Stomach smooth muscle (tissue), 2 donors: ENCODE measurements around the gene NAA16.
"Not testable (repeated sequence)": the region's sequence is repeated elsewhere in the genome, so short reads cannot be mapped to it uniquely, and the experiment has no call there.

Experiments used
- H3K27ac ChIP-seq: one replicate; pipeline ENCODE4 v1.7.0; 2013; ENCODE audit warnings: mild to moderate bottlenecking, low read length, inconsistent platforms
- H3K27me3 ChIP-seq, 2 donors: one replicate each; pipeline ENCODE4 v1.7.0; 2013; ENCODE audit warnings: low read length in 2 of 2; ENCODE audit not compliant: insufficient read depth in 2 of 2, control insufficient read depth in 1 of 2
- H3K36me3 ChIP-seq, 2 donors: one replicate each; pipeline ENCODE4 v1.7.0; 2013; ENCODE audit warnings: low read length in 2 of 2; ENCODE audit not compliant: control insufficient read depth in 2 of 2, insufficient read depth in 2 of 2
- H3K4me1 ChIP-seq: one replicate; pipeline ENCODE4 v1.7.0; 2013; ENCODE audit warnings: low read length; ENCODE audit not compliant: control insufficient read depth, insufficient read depth
- H3K4me3 ChIP-seq, 2 donors: one replicate each; pipeline ENCODE4 v1.7.0; 2013; ENCODE audit warnings: low read length in 2 of 2
- H3K9ac ChIP-seq, 2 donors: one replicate each; pipeline ENCODE4 v1.7.0; 2013; ENCODE audit warnings: low read length in 2 of 2, mild to moderate bottlenecking in 1 of 2
- H3K9me3 ChIP-seq, 2 donors: one replicate each; pipeline ENCODE4 v1.7.0; 2013; ENCODE audit warnings: low read length in 2 of 2; ENCODE audit not compliant: control insufficient read depth in 2 of 2
- donor health status: healthy.
- donor health status: Pancreatic carcinoma.

NAA16 gene

GRCh38 chr13:41423259-41423658 lies 112.2 kb downstream of the NAA16 start:
- not testable (repeated sequence) for H3K36me3 ChIP-seq, H3K4me1 ChIP-seq, H3K4me3 ChIP-seq, H3K9me3 ChIP-seq, H3K27me3 ChIP-seq, H3K27ac ChIP-seq, H3K9ac ChIP-seq

- H3K9me3 ChIP-seq, H3K27me3 ChIP-seq, H3K4me3 ChIP-seq, H3K9ac ChIP-seq, H3K36me3 ChIP-seq, H3K27ac ChIP-seq, H3K4me1 ChIP-seq: not testable (repeated sequence)
Observed at GRCh38 chr13:41424675-41425074, 113.6 kb downstream of the NAA16 start.

- Histone ChIP-seq H3K9ac (no peak overlapping the region), H3K27me3 (peaks cover 6 to 8% of the 10 kb centered on the region in 2 donors), H3K36me3 (no peaks in the 10 kb centered on the region), H3K4me1 (peaks cover 2% of the 10 kb centered on the region), H3K27ac (no peak overlapping the region), H3K4me3 (no peak overlapping the region), H3K9me3 (no peaks in the 10 kb centered on the region)
Observed at GRCh38 chr13:41426047-41426446, 115.0 kb downstream of the NAA16 start.
